HG02885 (cell line): Measurements from ENCODE around the gene ZNF771.
A peak's percentile ranks its signal among the peaks of the same experiment; 100 is the strongest.
"Not testable (repeated sequence)": the region's sequence is repeated elsewhere in the genome, so short reads cannot be mapped to it uniquely, and the experiment has no call there.

Experiments
- ATAC-seq: cut with Tn5 transposase; IDR thresholded peaks from one replicate; pipeline ENCODE4 v1.9.1; 2021; ENCODE audit warnings: mild to moderate bottlenecking; ENCODE audit not compliant: unreplicated experiment, poor library complexity

Gene ZNF771

DNA sequence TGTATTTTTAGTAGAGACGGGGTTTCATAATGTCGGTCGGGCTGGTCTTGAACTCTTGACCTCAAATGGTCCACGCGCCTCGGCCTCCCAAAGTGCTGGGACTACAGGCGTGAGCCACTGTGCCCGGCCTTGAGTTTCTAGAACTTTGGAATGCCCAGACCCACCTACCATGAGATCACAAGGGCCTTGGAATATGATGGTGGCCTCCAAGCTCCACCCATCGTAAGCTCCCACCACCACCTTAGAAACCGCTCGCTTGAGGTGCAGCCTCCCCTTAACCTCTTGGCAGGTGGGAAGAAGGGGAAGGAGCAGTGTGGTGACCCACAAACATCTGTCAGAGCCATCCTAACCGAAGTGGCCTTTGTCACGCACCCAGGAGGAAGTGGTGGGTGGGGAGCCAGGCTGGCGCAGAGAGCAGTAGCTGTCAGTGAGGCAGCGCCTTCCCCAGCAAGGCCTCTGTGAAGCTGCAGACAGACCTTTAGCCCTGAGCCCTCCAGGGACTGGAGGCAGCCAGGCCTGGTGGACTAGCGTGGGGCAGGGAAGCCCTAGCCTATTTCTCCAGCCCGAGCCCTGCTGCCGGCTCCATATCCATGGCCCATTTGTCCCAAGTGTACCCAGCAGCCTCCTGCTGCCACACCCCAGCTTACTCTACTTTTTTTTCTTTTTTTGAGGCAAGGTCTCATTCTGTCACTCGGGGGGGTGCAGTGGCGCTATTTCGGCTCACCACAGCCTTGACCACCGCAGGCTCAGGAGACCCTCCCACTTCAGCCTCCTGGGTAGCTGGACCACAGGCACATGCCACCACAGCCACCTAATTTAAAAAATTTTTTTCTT, 51.4 kb downstream of the ZNF771 start:
- peak; percentile 82 for ATAC-seq

DNA sequence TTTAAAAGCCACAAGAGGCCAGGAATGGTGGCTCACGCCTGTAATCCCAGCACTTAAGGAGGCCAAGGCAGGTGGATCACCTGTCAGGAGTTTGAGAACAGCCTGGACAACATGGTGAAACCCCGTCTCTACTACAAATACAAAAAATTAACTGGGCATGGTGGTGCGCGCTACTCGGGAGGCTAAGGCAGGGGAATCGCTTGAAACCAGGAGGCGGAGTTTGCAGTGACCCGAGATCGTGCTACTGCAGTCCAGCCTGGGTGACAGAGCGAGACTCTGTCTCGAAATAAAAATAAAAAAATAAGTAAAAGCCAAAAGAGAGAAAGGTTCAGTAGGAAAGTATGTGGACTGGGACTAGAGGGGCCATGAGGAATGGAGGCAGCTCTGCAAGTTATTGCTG, 52.0 kb downstream of the ZNF771 start:
- no peak for ATAC-seq

DNA sequence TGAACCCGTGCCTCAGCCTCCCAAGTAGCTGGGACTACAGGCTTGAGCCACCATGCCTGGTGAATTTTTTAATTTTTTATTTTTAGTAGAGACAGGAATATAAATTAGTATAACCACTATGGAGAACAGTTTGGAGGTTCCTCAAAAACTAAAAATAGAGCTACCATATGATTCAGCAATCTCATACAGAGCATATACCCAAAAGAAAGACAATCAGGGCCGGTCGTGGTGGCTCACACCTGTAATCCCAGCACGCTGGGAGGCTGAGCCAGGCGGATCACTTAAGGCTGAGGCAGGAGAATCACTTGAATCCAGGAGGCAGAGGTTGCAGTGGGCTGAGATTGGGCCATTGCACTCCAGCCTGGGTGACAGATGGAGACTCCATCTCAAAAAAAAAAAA, 54.0 kb downstream of the ZNF771 start:
- not testable (repeated sequence) for ATAC-seq

DNA sequence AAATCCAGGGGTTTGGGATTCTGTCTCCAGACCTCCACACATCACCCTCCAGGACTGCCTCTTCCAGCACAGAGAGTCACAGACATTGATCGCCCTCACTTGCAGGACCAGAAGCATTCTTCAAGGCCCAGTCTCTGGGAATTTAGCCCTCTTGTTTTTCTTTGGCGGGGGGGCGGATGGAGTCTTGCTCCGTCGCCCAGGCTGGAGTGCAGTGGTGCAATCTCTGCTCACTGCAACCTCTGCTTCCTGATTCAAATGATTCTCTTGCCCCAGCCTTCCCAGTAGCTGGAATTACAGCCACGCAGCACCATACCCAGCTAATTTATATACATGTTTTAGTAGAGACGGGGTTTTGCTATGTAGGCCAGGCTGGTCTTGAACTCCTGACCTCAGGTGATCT, 56.7 kb downstream of the ZNF771 start:
- ATAC-seq = no peak
